Stimulated activated CD8-positive, alpha-beta memory T cell treated with anti-CD3 and anti-CD28 coated beads, Interleukin-15, amount 100 ng/mL, for 4 hours (primary cell): ENCODE measurements around the gene JMJD6.

Experiments
- DNase-seq, 2 donors: peaks; one replicate each; pipeline ENCODE4 v3.0.0-alpha.2; 2020; ENCODE audit warnings: low read depth in 2 of 2

Gene JMJD6

DNA sequence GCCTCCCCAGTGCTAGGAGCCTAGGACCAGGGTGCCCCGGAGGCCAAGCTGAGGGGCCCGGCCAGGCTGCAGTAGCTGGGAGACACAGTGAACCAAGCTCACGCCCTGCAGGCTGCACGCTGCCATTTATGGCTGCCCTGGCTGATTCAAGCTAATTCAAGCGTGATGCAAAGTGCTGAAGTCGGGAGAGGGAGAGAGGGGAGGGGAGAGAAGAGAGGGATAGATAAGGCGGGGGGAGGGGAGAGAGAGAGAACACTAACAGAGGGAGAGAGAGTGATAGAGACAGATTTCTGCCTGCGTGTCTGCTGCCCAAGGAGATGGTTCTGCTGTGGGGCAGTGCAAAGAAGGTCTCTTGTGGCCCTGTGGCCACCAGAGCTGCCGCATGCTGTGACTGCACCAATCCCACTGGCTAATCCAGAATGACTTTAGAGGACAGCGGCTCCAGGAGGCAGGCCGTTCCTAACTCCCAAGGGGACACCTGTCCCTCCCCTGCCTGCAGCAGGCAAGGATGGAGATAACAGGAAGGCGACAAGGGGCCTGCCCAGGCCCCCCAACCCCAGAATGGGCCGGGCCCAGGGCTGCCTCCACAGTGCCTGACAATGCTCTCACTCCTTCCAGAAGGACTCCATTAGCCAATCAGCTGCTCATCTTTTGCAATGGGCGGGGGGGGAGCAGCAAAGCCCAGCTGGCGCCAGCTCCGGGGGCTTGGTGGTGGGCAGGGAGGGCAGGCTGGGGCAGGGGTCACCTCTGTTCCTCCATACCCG lies 28.5 kb downstream of the JMJD6 start:
- no peak for DNase-seq

DNA sequence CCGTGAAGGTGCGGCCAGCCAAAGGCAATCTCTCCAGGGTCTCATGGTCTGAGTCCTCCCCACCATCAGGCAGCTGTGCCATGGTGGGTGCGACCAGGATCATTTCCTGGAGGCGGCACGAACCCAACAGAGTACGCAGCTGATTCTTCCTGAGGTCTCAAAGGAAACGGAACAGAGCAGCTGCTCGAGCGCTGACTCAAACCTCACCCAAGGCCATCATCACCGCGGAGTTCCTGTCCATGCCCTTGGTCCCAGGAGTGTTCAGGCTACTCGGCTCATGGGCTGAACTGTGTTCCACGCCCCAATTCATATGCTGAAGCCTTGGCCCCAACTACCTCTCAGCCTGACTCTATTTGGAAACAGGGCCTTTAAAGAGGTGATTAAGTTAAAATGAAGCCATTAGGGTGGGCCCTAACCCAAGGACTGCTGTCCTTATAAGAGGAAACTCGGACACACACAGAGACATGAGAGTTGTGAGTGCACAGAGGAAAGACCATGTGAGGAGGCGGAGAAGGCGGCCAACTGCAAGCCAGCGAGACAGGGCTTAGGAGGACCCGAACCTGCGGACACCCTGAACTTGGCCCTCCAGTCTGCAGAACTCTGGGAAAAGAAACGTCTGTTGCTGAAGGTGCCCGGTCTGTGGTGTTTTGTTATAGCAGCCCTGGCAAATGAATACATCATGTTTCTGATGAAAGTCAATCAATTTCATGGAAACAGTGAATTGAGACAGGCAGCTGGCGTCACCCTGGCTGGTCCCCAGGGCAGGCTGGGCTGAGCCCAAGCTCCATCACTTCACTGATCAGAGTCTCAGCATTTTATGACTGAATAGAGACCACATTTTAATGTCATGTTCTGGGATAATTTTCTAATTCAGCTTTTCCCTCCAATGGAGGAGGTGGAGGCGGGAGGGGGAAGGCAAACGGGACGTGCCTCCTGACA lies 29.4 kb downstream of the JMJD6 start:
- no peak for DNase-seq

- no peak for DNase-seq
Measured at GRCh38 chr17:76695059-76695831, 31.2 kb downstream of the JMJD6 start.

- DNase-seq, result no peak
Measured at GRCh38 chr17:76691379-76692191, 34.8 kb downstream of the JMJD6 start.

- DNase-seq, result no peak
Measured at GRCh38 chr17:76690596-76691280, 35.7 kb downstream of the JMJD6 start.

- DNase-seq, result no peak
Measured at GRCh38 chr17:76689859-76690258, 36.5 kb downstream of the JMJD6 start.

DNA sequence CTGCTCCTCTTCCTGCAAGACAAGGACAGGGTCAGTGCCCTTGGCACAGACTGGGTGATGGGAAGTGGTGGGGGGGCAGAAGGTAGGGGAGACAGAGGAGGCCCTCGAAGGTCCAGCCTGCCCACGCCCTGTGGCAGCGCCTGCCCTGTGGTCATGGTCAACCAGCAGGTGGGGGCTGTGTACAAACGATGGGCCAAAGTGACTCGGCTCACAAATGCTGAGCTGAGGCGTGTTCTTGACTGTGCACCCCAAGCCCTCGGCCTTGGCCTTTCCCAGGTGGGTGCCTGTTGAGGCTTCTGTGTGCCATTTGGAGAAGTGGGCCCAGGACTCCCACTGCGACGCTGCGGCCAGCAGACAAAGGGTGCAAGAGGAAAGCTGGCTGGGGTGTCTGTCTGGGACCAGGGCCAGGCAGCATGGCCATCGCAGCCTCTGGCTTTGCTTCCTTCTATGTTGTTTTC lies 38.2 kb downstream of the JMJD6 start:
- no peak for DNase-seq

- no peak for DNase-seq
Measured at GRCh38 chr17:76687298-76688164, 38.9 kb downstream of the JMJD6 start.

- no peak for DNase-seq
Measured at GRCh38 chr17:76686538-76687297, 39.7 kb downstream of the JMJD6 start.

GRCh38 chr17:76685846-76686245 lies 40.6 kb downstream of the JMJD6 start:
- no peak for DNase-seq

GRCh38 chr17:76685366-76685765 lies 41.0 kb downstream of the JMJD6 start:
- no peak for DNase-seq

DNA sequence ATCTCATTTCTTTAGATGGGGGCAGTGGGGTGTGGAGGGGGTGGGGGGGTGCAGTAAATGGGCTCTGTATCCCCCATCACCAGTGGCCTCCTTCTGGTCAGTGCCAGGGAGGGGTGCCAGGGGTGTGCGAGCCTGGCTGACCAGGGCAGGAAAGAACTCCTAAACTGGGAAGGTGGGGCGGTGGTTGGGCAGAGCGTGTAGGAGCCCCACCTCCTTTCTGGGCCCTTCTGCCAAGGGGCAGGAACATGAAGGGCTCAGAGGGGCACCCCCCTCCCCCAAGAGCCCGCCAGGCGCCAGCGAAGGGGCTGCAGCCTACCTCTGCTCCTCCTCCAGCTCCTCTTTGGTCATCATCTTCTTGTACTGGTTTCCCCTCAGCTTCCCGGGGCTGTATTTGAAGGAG lies 41.6 kb downstream of the JMJD6 start:
- DNase-seq, result no peak

DNA sequence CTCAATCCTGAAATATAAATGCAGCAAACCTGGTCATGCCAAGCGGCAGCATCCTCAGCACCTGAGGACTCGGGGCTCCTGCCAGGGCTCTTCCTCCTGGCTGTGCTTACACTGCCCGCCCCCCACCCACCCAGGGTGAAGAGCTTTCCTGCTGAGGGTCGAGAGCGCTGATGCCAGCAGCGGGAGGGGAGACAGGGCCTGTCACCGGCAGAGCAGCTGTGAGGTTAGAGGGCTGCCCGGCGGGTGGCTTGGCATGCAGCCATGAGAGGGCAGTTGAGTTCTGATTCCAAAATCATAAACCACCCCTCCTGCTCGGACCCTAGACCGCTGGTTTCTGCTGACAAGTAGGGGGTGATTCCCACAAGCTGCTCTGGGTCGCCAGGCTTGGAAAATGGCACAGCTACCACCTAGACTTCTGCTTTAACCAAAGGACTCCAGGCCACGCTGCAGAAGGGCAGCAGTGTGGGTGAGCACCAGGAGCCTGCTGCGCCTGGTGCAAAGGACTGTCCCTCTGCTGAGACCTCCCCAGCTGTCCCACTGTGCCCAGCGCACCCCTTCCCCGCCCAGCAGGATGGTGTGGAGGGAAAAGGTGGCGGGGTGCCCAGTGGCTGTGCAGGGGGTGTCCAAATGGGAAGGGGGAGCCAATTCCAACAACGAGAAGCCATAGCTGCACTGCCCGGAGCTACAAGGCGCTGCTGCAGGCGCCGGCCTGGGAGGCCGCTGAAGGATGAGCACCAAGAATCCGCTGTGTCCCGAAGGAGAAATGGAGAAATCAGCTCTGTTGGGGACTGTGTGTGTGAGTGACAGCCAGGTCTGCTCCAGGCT lies 42.3 kb downstream of the JMJD6 start:
- DNase-seq, result no peak

DNA sequence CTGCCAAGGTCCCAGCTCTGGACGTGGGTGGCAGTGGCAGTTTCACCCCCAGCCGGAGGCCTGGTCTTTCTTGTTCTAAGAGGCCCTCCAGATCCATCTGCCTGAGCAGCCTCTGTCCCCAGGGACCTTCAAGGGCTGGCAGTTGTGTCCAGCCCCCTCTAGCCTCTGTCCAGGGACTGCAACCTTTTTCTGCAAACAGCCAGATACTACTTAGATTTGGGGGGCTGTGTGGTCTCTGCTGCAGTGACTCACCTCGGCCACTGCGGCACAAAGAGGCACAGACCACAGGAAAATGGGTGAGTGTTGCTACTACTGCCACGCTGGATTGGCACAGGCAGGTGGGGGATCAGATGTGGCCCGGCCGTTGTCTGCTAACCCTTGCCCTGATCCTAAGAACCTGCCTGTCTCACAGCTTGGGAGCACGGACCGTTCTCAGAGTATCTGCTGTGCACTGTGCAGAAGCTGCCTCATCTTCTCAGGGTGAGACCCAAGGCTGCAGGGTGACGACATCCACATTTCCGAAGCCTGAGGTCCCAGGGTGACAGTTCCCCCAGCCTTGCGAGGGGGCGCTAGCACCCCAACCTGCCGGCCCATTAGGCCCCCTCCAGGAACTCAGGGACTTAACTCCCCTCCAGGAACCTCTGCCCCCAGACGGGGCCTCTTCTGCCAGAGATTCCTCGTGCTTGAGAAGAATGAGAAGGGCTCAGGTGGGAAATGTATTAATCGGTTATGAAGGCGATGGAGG lies 43.2 kb downstream of the JMJD6 start:
- DNase-seq, result no peak

GRCh38 chr17:76682296-76682695 lies 44.1 kb downstream of the JMJD6 start:
- DNase-seq, result no peak

DNA sequence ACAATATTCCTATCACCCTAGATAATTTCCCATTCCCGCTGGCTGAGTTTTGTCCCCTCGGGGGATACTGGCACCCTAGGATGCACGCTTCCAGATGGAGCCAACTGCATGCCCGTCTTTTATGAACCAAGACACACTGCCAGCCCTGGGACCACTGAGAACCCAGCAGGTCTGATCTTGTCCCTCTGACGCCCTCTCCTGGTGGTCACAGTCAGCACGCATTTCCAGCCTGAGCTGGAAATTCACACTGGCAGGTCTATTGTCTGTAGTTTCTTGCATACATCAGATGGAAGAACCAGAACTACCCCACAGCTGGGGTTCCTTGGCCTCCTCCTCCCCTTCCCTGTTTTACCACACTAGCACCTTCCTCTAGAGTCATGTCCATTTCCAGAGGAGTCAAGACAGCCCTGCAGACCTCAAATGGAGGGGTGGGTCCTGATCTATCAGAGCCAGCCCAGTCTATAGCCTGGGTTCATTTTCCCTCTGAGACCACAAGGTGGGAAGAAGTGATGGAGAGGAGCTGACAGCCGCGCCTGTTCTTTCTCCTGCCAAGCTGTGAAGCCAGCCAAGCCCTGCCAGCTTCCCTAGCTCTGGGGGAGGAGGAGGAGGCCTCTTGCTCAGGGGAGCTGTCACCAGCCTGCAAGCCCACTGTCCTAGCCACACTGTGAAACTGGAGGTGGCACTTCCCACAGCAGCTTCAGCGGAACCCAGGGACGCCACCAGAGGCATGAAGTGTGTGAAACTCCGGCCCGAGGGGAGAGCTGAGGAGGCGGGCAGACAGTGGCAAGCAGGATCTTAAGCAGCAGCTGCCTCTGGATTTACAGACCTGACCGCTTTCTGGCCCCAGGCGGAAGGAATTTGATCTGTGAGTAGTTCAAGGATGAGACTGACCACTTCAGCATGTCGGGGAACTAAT lies 44.9 kb downstream of the JMJD6 start:
- DNase-seq, result peak; percentile 22 to 34
